Right ventricle myocardium inferior (tissue), 1 donor: ENCODE data around the gene SRSF1. TPM values are rescaled to one million over a fixed set of nuclear protein-coding genes. Genes with fewer than 3 reads are reported as not detected.

Experiments
- ATAC-seq: fragments of 200-7000 bp; cut with Tn5 transposase; one replicate; pipeline ENCODE4 v1.9.1; 2020; ENCODE audit warnings: mild to moderate bottlenecking, moderate library complexity
- DNase-seq: peaks from one replicate; pipeline ENCODE4 v3.0.0; 2021; ENCODE audit errors: missing footprints
- intact Hi-C: fragments of 100-400 bp; cut with DNase I; formaldehyde crosslinking; loops from one replicate; pipeline ENCODE4 v1.11.0; 2022
- total RNA-seq: library from RNA; stranded (reverse); fragmentation: NEBNext Ultra II Directional; extraction: Animal tissue kit (Norgen Biotek cat#: 25700); gene quantifications from one replicate; pipeline ENCODE4 v1.2.1, GENCODE V29; 2021
- donor health status: DM: no; HTN: yes; CAD: no; lungs with severe emphysema.

The SRSF1 gene
- total RNA-seq, 1 donor from 2014 or later, result 92.8 TPM

DNA sequence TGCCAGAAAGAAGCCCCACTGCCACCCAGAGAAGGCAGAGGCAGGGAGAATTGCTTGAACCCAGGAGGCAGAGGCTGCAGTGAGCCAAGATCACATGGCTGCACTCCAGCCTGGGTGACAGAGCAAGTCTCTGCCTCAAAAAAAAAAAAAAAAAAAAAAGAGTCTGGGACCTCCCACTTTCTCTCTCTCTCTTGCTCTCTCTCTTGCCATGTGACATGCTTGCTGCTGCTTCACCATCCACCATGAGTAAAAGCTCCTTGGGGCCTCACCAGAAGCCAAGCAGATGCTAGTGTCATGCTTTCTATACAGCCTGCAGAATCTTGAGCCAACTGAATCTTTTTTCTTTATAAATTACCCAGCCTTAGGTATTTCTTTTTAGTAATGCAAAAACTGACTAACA lies 21.5 kb upstream of the SRSF1 start:
- intact Hi-C loops, result no loop called here
- ATAC-seq (no peak), DNase-seq (no peak)

DNA sequence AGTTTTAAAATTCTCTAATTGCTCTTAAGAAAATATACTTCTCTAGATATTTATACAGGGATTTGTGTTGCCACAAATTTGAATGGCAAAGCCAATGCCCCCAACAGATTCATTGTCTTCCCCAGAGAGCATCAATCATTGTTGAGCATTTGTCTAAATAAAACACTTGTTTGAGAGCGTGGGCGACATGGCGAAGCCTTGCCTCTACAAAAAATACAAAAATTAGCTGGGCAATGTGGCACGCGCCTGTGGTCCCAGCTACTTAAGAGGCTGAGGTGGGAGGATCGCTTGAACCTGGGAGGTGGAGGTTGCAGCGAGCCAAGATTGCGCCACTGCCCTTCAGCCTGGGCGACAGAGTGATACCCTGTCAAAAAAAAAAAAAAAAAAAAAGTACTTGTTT lies 13.4 kb upstream of the SRSF1 start:
- DNase-seq (no peak), ATAC-seq (no peak)
- intact Hi-C loops, result no loop called here

- no peak for DNase-seq
- ATAC-seq, result no peak
- intact Hi-C loops, result no loop called here
Observed at GRCh38 chr17:58019521-58019920, 12.5 kb upstream of the SRSF1 start.

DNA sequence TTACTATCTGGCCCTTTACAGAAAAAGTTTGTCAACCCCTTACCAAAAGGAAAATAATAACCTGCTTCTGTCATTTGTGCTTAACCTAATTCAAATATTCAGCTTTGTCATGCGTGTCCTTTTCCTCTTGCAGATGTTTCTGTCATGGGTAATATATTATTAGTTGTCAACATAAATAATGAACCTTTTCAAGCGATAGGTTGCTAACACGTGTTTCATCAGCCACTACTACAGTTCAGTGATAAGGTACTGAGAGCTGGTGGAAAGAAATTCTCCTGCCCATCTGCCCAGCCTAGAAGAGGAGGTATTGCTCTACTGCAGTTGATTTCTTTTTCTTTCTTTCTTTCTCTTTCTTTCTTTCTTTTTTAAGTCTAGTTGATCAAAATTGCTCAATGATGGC lies 12.0 kb upstream of the SRSF1 start:
- ATAC-seq, result no peak
- intact Hi-C loops, result no loop called here
- DNase-seq, result no peak

DNA sequence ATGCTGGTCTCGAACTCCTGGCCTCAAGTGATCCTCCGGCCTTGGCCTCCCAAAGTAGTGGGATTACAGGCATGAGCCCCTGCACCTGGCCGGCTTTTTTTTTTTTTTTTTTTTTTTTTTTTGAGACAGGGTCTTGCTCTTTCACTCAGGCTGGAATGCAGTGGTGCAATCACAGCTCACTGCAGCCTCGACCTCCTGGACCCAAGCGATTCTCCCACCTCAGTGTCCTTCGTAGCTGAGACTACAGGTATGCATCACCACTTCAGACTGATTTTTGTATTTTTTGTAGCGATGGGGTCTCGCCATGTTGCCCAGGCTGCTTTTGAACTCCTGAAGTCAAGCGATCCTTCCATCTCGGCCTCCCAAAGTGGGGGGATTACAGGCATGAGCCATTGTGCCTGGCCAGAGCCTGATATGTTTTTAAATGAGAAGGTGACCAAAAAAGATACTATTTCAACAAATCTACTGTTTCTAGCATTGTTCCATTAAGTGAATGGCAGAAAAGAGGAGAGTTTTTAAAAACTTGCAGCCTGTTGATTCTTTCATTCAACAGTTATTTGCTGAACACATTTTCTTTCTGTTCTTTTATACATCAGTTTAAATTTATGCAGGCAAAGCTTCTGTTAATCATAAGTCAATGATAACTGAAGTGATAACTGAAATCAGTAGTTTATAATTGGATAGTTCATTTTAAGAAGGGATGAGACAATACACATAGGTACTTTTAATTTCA lies 3.2 kb upstream of the SRSF1 start:
- DNase-seq (no peak), ATAC-seq (no peak)
- intact Hi-C loops, result no loop called here

- peak; percentile 5 for ATAC-seq
- intact Hi-C loops, result loop anchor here (1.0 to 2.0 kb wide), 2 partner anchors 75 to 105 kb away; partner anchors contain the start of gene DYNLL2
- no peak for DNase-seq
Observed at GRCh38 chr17:58007781-58008706, 998 bp upstream of the SRSF1 start.

GRCh38 chr17:58006560-58006923 lies 504 bp downstream of the SRSF1 start:
- intact Hi-C loops, result loop anchor here (2.0 kb wide), 1 partner anchor 106 kb away; no protein-coding TSS in a partner anchor
- DNase-seq, result peak; percentile 86
- peak; percentile 66 for ATAC-seq

DNA sequence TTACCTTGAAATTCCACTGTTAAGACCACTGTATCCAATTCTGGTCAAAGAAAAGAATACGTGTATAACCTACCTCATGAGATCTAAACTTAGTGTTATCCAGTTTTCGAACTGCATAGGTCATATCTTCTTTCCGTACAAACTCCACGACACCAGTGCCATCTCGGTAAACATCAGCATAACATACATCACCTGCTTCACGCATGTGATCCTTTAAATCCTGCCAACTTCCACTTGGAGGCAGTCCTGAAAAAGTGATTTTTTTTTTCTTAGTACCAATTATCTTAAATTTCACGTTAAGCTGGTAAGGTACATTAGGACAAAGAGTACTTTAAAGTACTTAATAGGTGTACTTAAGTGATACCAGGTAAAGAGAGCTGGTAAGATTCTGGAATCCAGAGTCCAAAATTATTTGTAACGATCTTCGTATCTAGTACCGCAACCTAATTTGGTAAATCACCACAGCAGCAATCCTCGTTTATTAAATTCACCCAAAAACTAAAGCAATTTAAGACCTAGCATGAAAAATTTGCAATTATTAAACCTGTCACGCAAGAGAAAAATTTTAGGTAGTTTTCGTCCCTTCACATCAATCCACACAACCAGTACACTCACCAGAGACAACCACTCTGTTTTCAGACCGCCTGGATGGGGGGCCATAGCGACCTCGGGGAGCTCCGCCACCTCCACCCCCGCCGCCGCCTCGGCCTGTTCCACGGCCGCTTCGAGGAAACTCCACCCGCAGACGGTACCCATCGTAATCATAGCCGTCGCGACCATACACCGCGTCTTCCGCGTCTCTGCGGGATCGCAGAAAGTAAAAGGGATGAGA lies 1.1 kb downstream of the SRSF1 start:
- DNase-seq, result no peak
- no peak for ATAC-seq
- intact Hi-C loops, result loop anchor here (2.0 kb wide), 1 partner anchor 107 kb away; no protein-coding TSS in a partner anchor

DNA sequence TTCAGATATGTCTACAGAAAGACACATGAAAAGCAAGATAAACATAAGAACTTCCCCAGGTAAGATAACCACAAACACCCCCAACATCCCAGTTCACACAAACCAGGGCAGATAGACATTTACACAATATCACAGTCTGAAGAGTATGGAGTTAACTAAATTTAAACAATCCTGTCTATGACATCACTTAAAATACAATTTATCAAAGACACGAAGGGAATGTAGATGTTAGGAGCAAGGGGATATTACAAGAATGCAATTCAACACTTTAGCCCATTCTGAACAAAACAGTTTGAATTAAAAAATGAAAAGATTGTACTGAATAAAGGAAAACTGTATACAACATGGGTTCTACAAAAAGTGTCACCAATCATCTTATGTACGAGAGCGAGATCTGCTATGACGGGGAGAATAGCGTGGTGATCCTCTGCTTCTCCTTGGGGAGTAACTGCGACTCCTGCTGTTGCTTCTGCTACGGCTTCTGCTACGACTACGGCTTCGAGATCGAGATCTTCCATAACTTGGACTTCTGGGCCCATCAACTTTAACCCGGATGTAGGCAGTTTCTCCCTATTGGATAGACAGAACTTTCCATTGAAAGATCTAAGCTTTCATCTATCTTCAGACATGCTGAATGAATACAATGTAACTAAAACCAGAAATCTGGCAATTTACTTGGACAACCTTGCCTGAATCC lies 1.9 kb downstream of the SRSF1 start:
- intact Hi-C loops, result no loop called here
- ATAC-seq (no peak), DNase-seq (no peak)

DNA sequence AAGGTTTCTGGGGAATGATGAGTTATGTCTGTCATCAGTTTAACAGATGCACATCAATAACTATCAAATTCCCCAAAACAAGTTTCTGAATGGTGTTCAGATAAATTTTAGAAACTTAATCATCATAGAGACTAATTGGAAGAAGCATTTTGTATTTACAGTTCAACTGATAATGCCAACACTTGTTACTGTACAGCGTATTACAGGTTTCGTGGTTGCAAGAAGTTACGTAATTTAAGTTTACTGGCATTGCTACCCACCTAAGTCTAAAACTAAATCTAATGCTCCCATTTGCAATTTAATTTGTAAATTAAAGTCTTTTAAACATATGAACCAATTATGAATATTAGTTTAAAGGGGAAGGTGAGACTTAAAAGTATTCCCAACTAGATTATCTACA lies 3.0 kb downstream of the SRSF1 start:
- ATAC-seq, result no peak
- intact Hi-C loops, result no loop called here
- no peak for DNase-seq

DNA sequence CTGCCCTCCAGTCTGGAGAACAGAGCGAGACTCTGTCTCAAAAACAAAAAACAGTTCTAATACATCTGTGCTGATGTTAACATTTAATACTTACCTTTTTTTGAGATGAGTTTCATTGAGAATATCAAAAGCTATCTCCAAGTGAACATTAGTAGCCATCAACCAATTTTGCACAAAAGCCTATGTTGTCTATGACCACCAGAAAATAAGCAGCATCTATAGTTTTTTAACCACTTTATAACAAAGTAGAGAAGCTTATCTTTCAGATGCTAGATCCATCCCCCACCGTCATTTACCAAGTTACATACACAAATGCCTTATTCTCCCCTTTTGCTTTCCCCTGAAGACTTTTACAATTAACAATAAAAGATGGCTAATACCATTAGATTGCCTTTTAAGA lies 4.1 kb downstream of the SRSF1 start:
- intact Hi-C loops, result no loop called here
- ATAC-seq, result no peak
- DNase-seq, result no peak

- no peak for ATAC-seq
- no peak for DNase-seq
- intact Hi-C loops, result no loop called here
Observed at GRCh38 chr17:58002154-58002948, 4.7 kb downstream of the SRSF1 start.

DNA sequence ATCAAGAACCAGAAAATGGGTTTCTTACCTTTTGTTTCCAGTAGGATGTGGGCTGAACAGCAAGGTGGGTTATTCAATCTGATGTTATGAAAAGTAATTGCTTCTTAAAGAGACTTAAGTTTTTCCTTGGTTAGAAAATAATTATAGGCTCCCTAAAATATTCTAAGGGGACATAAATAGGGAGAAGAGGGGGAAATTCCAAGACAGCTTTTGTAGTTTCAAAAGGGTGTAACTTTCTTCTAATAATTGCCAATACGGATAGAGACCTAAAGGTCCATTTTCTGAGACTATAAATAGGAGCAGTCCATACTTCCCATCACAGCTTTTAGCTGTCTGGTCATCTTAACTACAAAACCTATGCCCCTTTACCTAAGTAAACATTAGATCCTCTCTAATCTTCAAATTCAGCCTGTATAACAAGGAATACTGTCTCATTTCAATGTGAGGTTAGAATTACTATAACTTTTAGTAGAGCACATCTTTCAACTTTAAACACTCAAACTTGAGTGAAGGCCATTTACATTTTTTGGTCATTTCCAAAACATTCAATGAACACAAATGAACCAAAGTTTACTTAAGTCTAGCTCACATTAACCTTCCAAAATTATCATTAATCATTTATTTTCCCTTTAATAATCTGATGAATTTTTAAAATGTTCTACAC lies 5.5 kb downstream of the SRSF1 start:
- ATAC-seq, result no peak
- intact Hi-C loops, result no loop called here
- DNase-seq, result no peak

- intact Hi-C loops, result loop anchor here (2.0 to 10.0 kb wide), 3 partner anchors 141 to 885 kb away; no protein-coding TSS in a partner anchor
- peak; percentile 65 for ATAC-seq
- no peak for DNase-seq
Observed at GRCh38 chr17:57999496-58000017, 7.5 kb downstream of the SRSF1 start.

GRCh38 chr17:57999010-57999495 lies 8.0 kb downstream of the SRSF1 start:
- intact Hi-C loops, result loop anchor here (2.0 to 10.0 kb wide), 3 partner anchors 140 to 884 kb away; no protein-coding TSS in a partner anchor
- DNase-seq, result no peak
- ATAC-seq, result no peak

DNA sequence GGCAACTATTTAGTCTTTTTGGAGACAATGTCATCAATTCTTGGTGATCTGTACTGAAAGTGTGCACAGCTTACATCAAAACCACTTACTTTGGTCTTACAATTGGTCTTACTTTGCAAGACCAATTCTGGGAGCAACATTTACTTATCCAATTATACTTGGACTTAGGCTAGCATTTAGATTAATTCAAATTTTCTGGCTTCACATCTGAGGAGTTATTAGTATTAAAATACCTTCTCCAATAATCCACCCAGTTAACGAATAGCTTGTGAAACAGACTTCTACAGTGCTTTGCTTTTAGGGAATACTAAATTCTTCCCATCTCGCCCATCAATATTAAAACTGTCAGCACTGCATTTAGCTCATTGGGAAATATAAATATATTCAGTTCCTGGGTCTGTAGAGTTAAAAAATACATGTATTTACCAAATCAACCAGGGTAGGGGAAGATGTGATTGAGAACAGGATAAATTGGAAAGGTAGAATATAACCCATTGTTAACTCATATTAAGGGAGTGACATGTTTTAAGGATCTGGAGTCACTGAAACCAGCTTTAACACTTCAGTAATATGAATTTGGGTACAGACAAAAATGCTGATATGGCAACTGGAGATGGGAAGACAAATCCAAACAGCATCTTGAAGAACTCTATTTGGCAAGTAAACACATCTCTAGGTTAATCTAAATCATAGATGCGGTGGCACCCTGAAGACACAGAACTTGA lies 9.8 kb downstream of the SRSF1 start:
- DNase-seq, result no peak
- intact Hi-C loops, result loop anchor here (5.0 to 10.0 kb wide), 2 partner anchors 335 to 882 kb away; no protein-coding TSS in a partner anchor
- no peak for ATAC-seq
